Thyroid gland (tissue), 4 donors: ENCODE data around the gene JPT2. TPM values are rescaled to one million over a fixed set of nuclear protein-coding genes. Genes with fewer than 3 reads are reported as not detected.

Source experiments
- DNase-seq, 2 donors: peaks; one replicate each; pipeline ENCODE4 v3.0.0-alpha.2; 2019
- H3K27ac ChIP-seq, 3 donors: fragments of 200-600 bp; sonication (generic); 1 replicate in 2 of 3; 2 replicates in 1 of 3; pipeline ENCODE4 v1.5.1; 2016 to 2019; ENCODE audit warnings: mild to moderate bottlenecking in 1 of 3, moderate library complexity in 1 of 3
- H3K27me3 ChIP-seq: fragments of 200-600 bp; sonication (generic); one replicate; pipeline ENCODE4 v1.5.1; 2019
- H3K36me3 ChIP-seq, 2 donors: fragments of 200-600 bp; sonication (generic); one replicate each; pipeline ENCODE4 v1.5.1; 2016 to 2019
- H3K4me1 ChIP-seq, 2 donors: fragments of 200-600 bp; sonication (generic); one replicate each; pipeline ENCODE4 v1.5.1; 2017 to 2019
- H3K4me3 ChIP-seq, 3 donors: fragments of 200-600 bp; sonication (generic); replicated peaks in 1 of 3; 1 replicate in 2 of 3; 2 replicates in 1 of 3; pipeline ENCODE4 v1.5.1; 2016; ENCODE audit warnings: mild to moderate bottlenecking in 1 of 3
- H3K9me3 ChIP-seq: fragments of 200-600 bp; sonication (generic); one replicate; pipeline ENCODE4 v1.5.1; 2017
- CTCF ChIP-seq, 6 experiments: fragments of 200-600 bp in 3 of 6; fragments of 450-650 bp in 3 of 6; sonication (generic) in 3 of 6; IDR thresholded peaks; one replicate each; pipeline ENCODE4 v1.5.1; 2016 to 2019; ENCODE audit warnings: antibody characterized with exemption in 6 of 6, mild to moderate bottlenecking in 2 of 6, inconsistent platforms in 1 of 6, moderate library complexity in 1 of 6
- POLR2A ChIP-seq, 2 donors: fragments of 450-650 bp; IDR thresholded peaks; one replicate each; pipeline ENCODE4 v1.6.1; 2017; ENCODE audit warnings: antibody characterized with exemption in 2 of 2, mild to moderate bottlenecking in 2 of 2, moderate library complexity in 1 of 2
- WGBS, 2 donors: methylation state at CpG; one replicate each; pipeline ENCODE4 v1.1.5; 2017; 5-methylcytosine and 5-hydroxymethylcytosine counted together
- intact Hi-C: fragments of 100-400 bp; cut with DNase I; formaldehyde crosslinking; loops from one replicate; pipeline ENCODE4 v1.15.1; 2023
- total RNA-seq, 4 donors: library from RNA; depleted of rRNA; stranded (reverse); fragments of >200 nt; gene quantifications; one replicate each; pipeline ENCODE4 v1.2.3, GENCODE V29; 2016

JPT2 gene
- total RNA-seq, 4 donors from 2014 or later = 30.8 to 50.3 (median 44.9) TPM

GRCh38 chr16:1638757-1639156, 39.3 kb upstream of the JPT2 start:
- no peaks in the 10 kb centered on the region for H3K4me1 ChIP-seq
- intact Hi-C loops = no loop called here
- H3K36me3 ChIP-seq = peaks cover 54 to 66% of the 10 kb centered on the region in 2 donors
- WGBS, 2 donors = 88 to 90% methylated on average over 6 to 8 of the region's 8 CpGs
- no peak for DNase-seq
- no peaks in the 10 kb centered on the region for H3K27me3 ChIP-seq
- no peak overlapping the region for H3K27ac ChIP-seq
- H3K9me3 ChIP-seq = no peaks in the 10 kb centered on the region
- no peak for TF ChIP-seq POLR2A (IDR thresholded peaks at IDR 0.05)
- TF ChIP-seq CTCF (IDR thresholded peaks at IDR 0.05) = no peak
- H3K4me3 ChIP-seq = no peak overlapping the region

- no peak for DNase-seq
- 81% methylated on average over 2 of the region's 2 CpGs for WGBS, 2 donors
- peaks cover 52 to 60% of the 10 kb centered on the region in 2 donors for H3K36me3 ChIP-seq
- H3K9me3 ChIP-seq = no peaks in the 10 kb centered on the region
- H3K4me1 ChIP-seq = no peaks in the 10 kb centered on the region
- no peak overlapping the region for H3K27ac ChIP-seq
- intact Hi-C loops = no loop called here
- H3K27me3 ChIP-seq = no peaks in the 10 kb centered on the region
- TF ChIP-seq CTCF (IDR thresholded peaks at IDR 0.05) (no peak), POLR2A (IDR thresholded peaks at IDR 0.05) (no peak)
- H3K4me3 ChIP-seq = no peak overlapping the region
Observed at GRCh38 chr16:1639282-1639681, 38.8 kb upstream of the JPT2 start.

GRCh38 chr16:1639860-1640259, 38.2 kb upstream of the JPT2 start:
- Histone ChIP-seq H3K27ac (no peak overlapping the region), H3K9me3 (no peaks in the 10 kb centered on the region), H3K4me3 (no peak overlapping the region), H3K4me1 (no peaks in the 10 kb centered on the region), H3K27me3 (no peaks in the 10 kb centered on the region), H3K36me3 (peaks cover 52 to 57% of the 10 kb centered on the region in 2 donors)
- TF ChIP-seq POLR2A (IDR thresholded peaks at IDR 0.05) = no peak
- no peak for TF ChIP-seq CTCF (IDR thresholded peaks at IDR 0.05)
- WGBS, 2 donors = 76 to 78% methylated on average over 11 of the region's 11 CpGs
- intact Hi-C loops = no loop called here
- no peak for DNase-seq

GRCh38 chr16:1640261-1640941, 37.7 kb upstream of the JPT2 start:
- Histone ChIP-seq H3K9me3 (no peaks in the 10 kb centered on the region), H3K4me3 (no peak overlapping the region), H3K36me3 (peaks cover 53 to 57% of the 10 kb centered on the region in 2 donors), H3K27me3 (no peaks in the 10 kb centered on the region), H3K27ac (no peak overlapping the region), H3K4me1 (no peaks in the 10 kb centered on the region)
- intact Hi-C loops = no loop called here
- DNase-seq = peak in 1 of 2 donors; percentile 15
- TF ChIP-seq CTCF (IDR thresholded peaks at IDR 0.05) (no peak), POLR2A (IDR thresholded peaks at IDR 0.05) (no peak)
- 75 to 84% methylated on average over 20 of the region's 20 CpGs for WGBS, 2 donors

- intact Hi-C loops = no loop called here
- 88 to 98% methylated on average over 12 of the region's 12 CpGs for WGBS, 2 donors
- H3K27me3 ChIP-seq = no peaks in the 10 kb centered on the region
- no peak for TF ChIP-seq CTCF (IDR thresholded peaks at IDR 0.05)
- TF ChIP-seq POLR2A (IDR thresholded peaks at IDR 0.05) = no peak
- H3K4me1 ChIP-seq = no peaks in the 10 kb centered on the region
- H3K36me3 ChIP-seq = peaks cover 53 to 63% of the 10 kb centered on the region in 2 donors
- H3K4me3 ChIP-seq = no peak overlapping the region
- H3K27ac ChIP-seq = no peak overlapping the region
- no peaks in the 10 kb centered on the region for H3K9me3 ChIP-seq
- no peak for DNase-seq
Observed at GRCh38 chr16:1641261-1641660, 36.8 kb upstream of the JPT2 start.
